ENCODE measurements around the gene BPIFB1.

Gene BPIFB1

DNA sequence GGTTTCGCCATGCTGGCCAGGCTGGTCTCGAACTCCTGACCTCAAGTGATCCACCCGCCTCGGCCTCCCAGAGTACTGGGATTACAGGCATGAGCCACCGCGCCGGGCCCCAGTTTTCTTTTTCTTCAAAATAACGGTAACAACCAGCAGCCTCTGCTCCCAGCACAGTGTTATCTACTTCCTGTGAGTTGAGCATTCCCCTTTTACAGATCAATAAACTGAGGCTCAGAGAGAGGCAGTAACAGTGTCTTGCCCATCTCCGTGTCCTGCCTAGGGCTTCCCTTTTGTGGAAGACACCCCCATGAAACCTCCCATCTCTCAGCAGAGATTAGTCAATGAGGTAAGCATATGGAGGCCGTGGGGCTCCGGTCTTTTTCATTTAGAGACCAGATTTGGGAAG is 29.6 kb downstream of the BPIFB1 start:
- no peak for TF ChIP-seq CTCF (IDR thresholded peaks at IDR 0.05)
- no peak overlapping the region for H3K27ac ChIP-seq
- H3K4me3 ChIP-seq, result no peak overlapping the region
- no peak for DNase-seq (ENCODE audit: low spot score)

- Histone ChIP-seq H3K27ac (no peak overlapping the region), H3K4me3 (no peak overlapping the region)
- TF ChIP-seq CTCF (IDR thresholded peaks at IDR 0.05), result no peak
- DNase-seq (ENCODE audit: low spot score), result no peak
Observed at GRCh38 chr20:33313686-33314314, 30.8 kb downstream of the BPIFB1 start.

GRCh38 chr20:33316343-33316742 is 33.3 kb downstream of the BPIFB1 start:
- Histone ChIP-seq H3K27ac (no peak overlapping the region), H3K4me3 (no peak overlapping the region)
- DNase-seq (ENCODE audit: low spot score), result no peak
- TF ChIP-seq CTCF (IDR thresholded peaks at IDR 0.05), result no peak

DNA sequence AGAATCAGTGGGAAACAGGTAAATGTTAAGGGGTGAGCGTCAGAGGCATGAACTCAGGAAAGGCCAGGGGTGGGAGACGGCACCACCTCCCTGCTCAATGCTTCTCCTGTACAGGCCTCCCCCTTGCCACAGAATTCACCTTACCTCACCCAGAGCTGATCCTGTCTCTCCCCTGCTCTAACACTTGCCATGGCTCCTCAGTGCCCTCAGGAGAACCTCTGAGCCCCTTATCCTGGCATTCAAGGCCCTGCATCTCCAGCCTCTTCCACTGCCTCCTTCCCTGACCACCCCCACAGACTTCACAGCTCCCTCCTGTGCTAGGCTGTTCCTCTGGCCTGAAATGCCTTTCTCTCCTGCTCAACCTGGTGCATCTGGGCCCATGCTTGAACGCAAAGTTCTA is 33.9 kb downstream of the BPIFB1 start:
- no peak for TF ChIP-seq CTCF (IDR thresholded peaks at IDR 0.05)
- Histone ChIP-seq H3K4me3 (no peak overlapping the region), H3K27ac (no peak overlapping the region)
- DNase-seq (ENCODE audit: low spot score), result no peak

GRCh38 chr20:33317424-33318095 is 34.5 kb downstream of the BPIFB1 start:
- DNase-seq (ENCODE audit: low spot score), result no peak
- TF ChIP-seq CTCF (IDR thresholded peaks at IDR 0.05), result no peak
- Histone ChIP-seq H3K4me3 (no peak overlapping the region), H3K27ac (no peak overlapping the region)

DNA sequence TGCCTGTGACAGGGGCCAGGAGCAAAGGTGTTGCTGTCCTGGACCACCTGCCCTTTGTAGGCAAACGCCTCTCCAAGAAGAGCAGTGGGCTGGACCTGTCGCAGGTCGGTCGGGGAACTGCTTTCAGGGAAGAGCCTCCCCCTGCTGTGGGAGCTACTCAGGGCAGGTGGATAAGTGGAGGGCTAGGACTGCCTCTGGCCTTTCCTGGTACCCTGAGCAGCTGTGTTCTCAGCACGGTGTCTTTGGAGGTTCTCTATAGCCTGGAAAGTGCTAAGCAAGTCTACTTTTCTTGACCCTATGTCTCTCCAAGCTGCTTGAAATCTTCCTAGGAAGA is 35.0 kb downstream of the BPIFB1 start:
- no peak overlapping the region for H3K4me3 ChIP-seq
- DNase-seq (ENCODE audit: low spot score), result no peak
- no peak for TF ChIP-seq CTCF (IDR thresholded peaks at IDR 0.05)
- H3K27ac ChIP-seq, result no peak overlapping the region

GRCh38 chr20:33320006-33320405 is 37.0 kb downstream of the BPIFB1 start:
- Histone ChIP-seq H3K4me3 (no peak overlapping the region), H3K27ac (no peak overlapping the region)
- DNase-seq (ENCODE audit: low spot score), result no peak
- no peak for TF ChIP-seq CTCF (IDR thresholded peaks at IDR 0.05)

All from coronary artery (tissue), 2 donors.